Measurements from ENCODE around the gene HNRNPH3.

HNRNPH3 gene

DNA sequence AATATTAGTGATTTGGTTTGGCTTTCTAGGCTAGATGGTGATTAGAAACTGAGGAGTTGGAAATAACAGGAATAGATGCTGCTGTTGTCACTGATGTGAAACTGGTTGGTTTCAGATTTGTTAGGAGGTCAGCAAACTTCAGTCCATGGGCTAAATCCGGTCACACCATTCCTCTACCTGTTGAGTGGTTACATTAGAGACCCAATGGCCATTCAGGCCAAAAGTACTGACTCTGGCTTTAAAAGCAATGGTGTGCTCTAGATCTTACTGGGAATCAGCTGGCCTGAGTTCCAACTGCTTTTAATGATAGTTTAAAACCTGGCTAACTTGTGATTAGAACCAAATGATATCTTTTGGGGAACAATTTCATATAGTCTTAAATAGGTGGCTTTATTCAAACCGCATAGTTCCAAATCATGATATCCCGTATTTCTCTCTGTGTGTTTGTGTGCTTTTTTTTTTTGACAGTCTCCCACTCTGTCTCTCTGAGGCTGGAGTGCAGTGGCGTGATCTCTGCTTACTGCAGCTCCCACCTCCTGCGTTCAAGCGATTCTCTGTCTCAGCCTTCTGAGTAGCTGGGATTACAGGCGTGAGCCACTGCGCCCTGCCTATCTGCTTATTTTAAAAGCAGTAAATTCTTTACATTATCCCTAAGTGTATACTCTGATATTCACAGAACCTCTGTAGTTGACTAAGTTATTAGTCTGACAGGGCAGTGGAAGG, 8.7 kb downstream of the HNRNPH3 start:
- no peak for ATAC-seq (ENCODE audit: low read depth)
- H3K36me3 Mint-ChIP-seq = peaks cover 32% of the 10 kb centered on the region

DNA sequence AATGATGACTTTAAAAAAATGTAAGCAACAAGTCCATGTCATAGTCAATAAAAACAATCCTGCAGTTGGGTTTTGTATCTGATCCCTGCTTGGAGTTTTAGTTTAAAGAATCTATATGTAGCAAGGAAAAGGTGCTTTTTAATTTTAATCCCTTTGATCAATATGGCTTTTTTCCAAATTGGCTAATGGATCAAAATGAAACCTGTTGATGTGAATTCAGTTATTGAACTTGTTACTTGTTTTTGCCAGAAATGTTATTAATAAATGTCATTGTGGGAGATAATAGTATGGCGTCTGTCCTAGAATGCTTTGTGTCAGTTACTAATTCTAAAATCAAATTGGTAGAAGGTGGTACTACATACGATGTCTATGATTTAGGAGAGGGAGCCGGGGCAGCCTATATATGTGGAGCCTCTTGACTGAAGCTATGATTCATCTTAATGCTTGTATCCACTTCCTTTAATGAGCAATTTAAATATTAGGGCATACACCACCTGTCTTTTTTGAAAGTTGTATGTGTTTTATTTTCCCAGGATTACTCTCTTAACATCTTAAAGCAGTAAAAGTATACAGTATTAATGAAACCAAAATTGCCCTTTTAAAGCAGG, 11.1 kb downstream of the HNRNPH3 start:
- Mint-ChIP-seq H3K4me1 (no peaks in the 10 kb centered on the region), H3K27ac (no peak overlapping the region), H3K36me3 (peaks cover 33% of the 10 kb centered on the region), H3K4me3 (no peak overlapping the region), H3K9me3 (no peaks in the 10 kb centered on the region), H3K27me3 (no peaks in the 10 kb centered on the region)
- DNase-seq (ENCODE audit: low spot score in 2 of 2) = no peak
- no peak for ATAC-seq (ENCODE audit: low read depth)

More for the DNA sequence above, 8.7 kb downstream of the HNRNPH3 start:
- Mint-ChIP-seq H3K9me3 (no peaks in the 10 kb centered on the region), H3K4me1 (peaks cover 15% of the 10 kb centered on the region), H3K27ac (no peak overlapping the region), H3K4me3 (no peak overlapping the region), H3K27me3 (no peaks in the 10 kb centered on the region)
- no peak for DNase-seq (ENCODE audit: low spot score in 2 of 2)

DNA sequence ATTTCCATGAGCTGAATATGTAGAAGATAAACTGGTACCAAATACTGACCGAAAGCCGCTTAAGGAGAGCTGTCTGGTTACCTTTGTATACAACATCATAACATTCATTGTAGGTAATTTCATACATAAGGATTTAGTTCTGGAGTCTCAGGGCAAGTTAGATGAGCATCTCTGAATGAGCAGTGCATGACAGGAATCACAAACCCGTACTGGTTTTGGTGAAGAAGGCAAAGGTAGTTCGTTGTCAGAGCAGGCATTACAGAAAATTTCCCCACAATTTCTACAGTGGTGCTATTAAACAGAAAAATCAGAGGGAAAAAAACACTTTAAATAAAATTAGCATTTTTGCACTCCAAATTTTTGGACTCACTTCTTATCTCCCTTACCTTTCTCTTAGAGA, 13.8 kb downstream of the HNRNPH3 start:
- DNase-seq (ENCODE audit: low spot score in 2 of 2) = no peak
- Mint-ChIP-seq H3K36me3 (peaks cover 21% of the 10 kb centered on the region), H3K4me1 (no peaks in the 10 kb centered on the region), H3K27ac (peak overlapping the region; percentile 73), H3K27me3 (no peaks in the 10 kb centered on the region), H3K9me3 (no peaks in the 10 kb centered on the region), H3K4me3 (no peak overlapping the region)
- no peak for ATAC-seq (ENCODE audit: low read depth)

DNA sequence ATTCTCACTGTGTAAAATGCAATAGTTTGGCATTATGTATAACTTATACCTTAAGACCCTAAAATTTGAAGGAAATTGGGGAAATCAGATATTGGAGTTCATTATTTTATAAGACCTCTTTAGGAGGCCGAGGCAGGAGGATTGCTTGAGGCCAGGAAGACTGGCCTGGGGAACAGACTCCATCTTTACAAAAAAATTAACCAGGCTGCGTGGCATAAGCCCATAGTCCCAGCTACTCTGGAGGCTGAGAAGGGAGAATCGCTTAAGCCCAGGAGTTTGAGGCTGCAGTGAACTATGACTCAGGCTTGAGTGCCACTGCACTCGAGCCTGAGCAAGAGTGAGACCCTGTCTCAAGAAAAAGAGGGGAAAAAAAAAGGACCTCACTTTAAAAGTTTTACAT, 14.9 kb downstream of the HNRNPH3 start:
- ATAC-seq (ENCODE audit: low read depth) = no peak
- no peak overlapping the region for H3K27ac Mint-ChIP-seq

DNA sequence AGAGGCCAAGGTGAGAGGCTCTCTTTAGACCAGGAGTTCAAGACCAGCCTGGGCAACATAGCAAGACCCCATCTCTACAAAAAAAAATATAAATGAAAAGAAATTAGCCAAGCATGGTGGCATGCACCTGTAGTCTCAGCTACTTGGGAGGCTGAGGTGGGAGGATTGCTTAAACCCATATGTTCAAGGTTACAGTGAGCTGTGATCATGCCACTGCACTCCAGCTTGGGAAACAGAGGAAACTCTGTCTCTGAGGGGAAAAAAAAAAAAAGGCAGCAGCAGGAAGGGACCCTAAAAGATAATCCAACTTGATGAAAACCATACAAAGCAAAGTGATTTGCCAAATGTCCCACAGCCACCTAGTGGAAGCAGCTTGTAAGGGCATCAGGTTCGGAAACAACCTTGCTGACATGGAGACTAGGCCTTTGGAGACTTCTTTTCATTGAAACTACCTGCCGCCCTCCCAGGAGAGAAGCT, 16.4 kb downstream of the HNRNPH3 start:
- Mint-ChIP-seq H3K27me3 (no peaks in the 10 kb centered on the region), H3K27ac (peak overlapping the region; percentile 73), H3K36me3 (peaks cover 17% of the 10 kb centered on the region), H3K9me3 (no peaks in the 10 kb centered on the region), H3K4me1 (no peaks in the 10 kb centered on the region), H3K4me3 (no peak overlapping the region)
- peak; percentile 62 for ATAC-seq (ENCODE audit: low read depth)
- peak; percentile 18 to 23 for DNase-seq (ENCODE audit: low spot score in 2 of 2)

More for the DNA sequence above, 14.9 kb downstream of the HNRNPH3 start:
- no peak overlapping the region for H3K4me3 Mint-ChIP-seq
- H3K36me3 Mint-ChIP-seq = peaks cover 15% of the 10 kb centered on the region
- no peaks in the 10 kb centered on the region for H3K4me1 Mint-ChIP-seq
- H3K9me3 Mint-ChIP-seq = no peaks in the 10 kb centered on the region
- no peak for DNase-seq (ENCODE audit: low spot score in 2 of 2)
- H3K27me3 Mint-ChIP-seq = no peaks in the 10 kb centered on the region

DNA sequence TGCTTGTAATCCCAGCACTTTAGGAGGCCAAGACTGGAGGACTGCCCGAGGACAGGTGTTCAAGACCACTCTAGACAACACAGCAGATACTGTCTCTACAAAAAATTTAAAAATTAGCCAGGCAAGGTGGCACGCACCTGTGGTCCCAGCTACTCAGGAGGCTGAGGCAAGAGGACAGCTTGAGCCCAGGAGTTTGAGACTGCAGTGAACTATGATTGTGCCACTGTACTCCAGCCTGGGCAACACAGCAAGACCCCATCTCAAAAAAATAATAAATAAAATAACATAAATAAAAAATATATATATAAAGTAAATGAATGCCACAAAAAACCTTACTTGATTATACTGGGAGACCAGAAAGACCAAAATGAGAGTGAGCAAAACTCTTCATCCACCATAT, 21.7 kb downstream of the HNRNPH3 start:
- no peak for ATAC-seq (ENCODE audit: low read depth)
- H3K4me1 Mint-ChIP-seq = no peaks in the 10 kb centered on the region

DNA sequence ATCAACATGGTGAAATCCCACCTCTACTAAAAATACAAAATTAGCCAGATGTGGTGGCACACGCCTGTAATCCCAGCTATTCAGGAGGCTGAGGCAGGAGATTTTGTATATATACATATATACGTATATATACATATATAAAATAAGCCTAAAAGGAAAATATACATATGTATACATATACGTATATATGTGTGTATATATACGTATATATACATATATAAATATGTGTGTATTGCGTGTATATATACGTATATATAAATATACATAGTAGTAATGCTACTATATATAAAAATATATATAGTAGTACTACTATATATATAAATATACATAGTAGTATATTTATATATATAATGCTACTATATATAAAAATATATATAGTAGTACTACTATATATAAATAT, 27.3 kb downstream of the HNRNPH3 start:
- Mint-ChIP-seq H3K36me3 (peaks cover 8% of the 10 kb centered on the region), H3K4me1 (no peaks in the 10 kb centered on the region), H3K9me3 (no peaks in the 10 kb centered on the region), H3K4me3 (no peak overlapping the region), H3K27me3 (no peaks in the 10 kb centered on the region), H3K27ac (no peak overlapping the region)
- DNase-seq (ENCODE audit: low spot score in 2 of 2) (no peak), ATAC-seq (ENCODE audit: low read depth) (no peak)

More for the DNA sequence above, 21.7 kb downstream of the HNRNPH3 start:
- no peak for DNase-seq (ENCODE audit: low spot score in 2 of 2)
- no peak overlapping the region for H3K4me3 Mint-ChIP-seq
- H3K27me3 Mint-ChIP-seq = no peaks in the 10 kb centered on the region
- H3K9me3 Mint-ChIP-seq = no peaks in the 10 kb centered on the region
- H3K36me3 Mint-ChIP-seq = peaks cover 14% of the 10 kb centered on the region
- H3K27ac Mint-ChIP-seq = peak overlapping the region; percentile 38

DNA sequence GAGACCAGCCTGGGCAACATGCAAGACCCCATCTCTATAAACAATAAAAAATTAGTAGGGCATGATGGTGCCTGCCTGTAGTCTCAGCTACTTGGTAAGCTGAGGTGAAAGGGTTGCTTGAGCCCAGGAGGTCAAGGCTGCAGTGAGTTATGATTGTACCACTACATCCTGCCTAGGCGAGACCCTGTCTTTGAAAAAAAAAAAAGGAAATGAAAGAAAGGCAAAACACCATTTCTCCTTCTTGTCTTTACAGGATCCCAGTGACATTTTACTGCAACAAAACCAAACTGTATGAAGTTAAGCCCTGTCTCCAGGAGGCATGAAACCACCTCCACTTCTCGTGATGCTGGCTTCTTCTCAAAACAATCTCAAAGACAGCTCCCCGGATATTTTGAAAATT, 30.7 kb downstream of the HNRNPH3 start:
- peaks cover 7% of the 10 kb centered on the region for H3K36me3 Mint-ChIP-seq
- no peak overlapping the region for H3K4me3 Mint-ChIP-seq
- H3K4me1 Mint-ChIP-seq = no peaks in the 10 kb centered on the region
- ATAC-seq (ENCODE audit: low read depth) = no peak
- DNase-seq (ENCODE audit: low spot score in 2 of 2) = no peak
- H3K9me3 Mint-ChIP-seq = no peaks in the 10 kb centered on the region
- H3K27me3 Mint-ChIP-seq = no peaks in the 10 kb centered on the region
- peak overlapping the region; percentile 45 for H3K27ac Mint-ChIP-seq

DNA sequence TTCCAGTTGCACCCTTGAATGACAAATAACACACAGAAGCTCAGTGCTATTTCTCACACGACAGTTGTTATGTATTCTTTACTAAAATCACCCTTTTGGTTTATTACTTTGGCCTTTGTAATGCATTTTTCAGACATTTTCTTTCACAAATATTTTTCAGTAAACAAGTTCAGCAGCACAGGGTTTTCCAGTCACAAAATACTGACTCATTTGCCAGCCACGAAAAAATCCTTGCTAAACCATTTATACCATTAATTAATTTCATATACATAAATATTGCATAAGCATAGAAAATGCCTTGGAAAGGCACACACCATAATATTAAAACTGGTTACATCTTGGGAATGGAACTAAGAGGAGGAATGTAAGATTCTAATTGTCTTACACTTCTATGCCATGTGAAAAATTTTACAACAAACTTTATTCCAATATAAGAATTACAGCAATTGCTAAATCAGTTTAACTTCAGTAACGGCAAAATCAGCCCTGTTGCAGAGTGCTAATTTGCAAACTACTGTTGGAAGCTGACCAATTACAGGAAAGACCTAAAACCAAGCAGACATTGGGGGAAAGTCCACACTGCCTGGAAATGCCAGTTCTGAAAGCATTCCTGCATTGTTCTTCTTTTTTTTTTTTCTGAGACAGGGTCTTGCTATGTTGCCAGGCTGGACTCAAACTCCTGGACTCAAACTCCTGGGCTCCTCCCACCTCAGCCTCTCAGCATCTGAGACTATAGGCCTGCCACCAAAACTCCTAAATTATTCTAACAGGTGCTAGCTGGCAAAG, 32.4 kb downstream of the HNRNPH3 start:
- ATAC-seq (ENCODE audit: low read depth) (no peak), DNase-seq (ENCODE audit: low spot score in 2 of 2) (no peak)
- no peaks in the 10 kb centered on the region for H3K27me3 Mint-ChIP-seq
- no peaks in the 10 kb centered on the region for H3K9me3 Mint-ChIP-seq
- H3K27ac Mint-ChIP-seq = peak overlapping the region; percentile 67
- H3K36me3 Mint-ChIP-seq = peaks cover 9% of the 10 kb centered on the region
- H3K4me1 Mint-ChIP-seq = no peaks in the 10 kb centered on the region
- no peak overlapping the region for H3K4me3 Mint-ChIP-seq

DNA sequence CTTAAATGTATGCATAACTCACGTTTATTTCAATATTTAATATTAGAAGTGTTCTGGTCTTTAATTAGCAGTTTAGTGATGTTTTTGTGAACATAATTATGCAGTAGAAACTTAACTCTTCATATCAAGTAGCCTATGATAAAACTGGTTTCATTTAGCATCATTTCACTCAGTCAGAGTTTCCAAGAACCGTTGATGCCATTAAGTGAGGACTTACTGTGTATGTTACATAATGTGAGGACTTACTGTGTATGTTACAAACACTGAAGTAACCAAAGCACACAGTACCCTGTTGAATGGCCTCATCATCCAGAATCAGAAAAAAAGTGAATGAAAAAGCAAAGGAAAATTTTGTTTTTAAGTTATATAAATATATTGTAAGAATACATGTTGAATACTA, 33.7 kb downstream of the HNRNPH3 start:
- peaks cover 3% of the 10 kb centered on the region for H3K9me3 Mint-ChIP-seq
- H3K36me3 Mint-ChIP-seq = peaks cover 12% of the 10 kb centered on the region
- no peak overlapping the region for H3K4me3 Mint-ChIP-seq
- DNase-seq (ENCODE audit: low spot score in 2 of 2) (no peak), ATAC-seq (ENCODE audit: low read depth) (no peak)
- H3K27ac Mint-ChIP-seq = no peak overlapping the region
- no peaks in the 10 kb centered on the region for H3K27me3 Mint-ChIP-seq
- H3K4me1 Mint-ChIP-seq = no peaks in the 10 kb centered on the region

DNA sequence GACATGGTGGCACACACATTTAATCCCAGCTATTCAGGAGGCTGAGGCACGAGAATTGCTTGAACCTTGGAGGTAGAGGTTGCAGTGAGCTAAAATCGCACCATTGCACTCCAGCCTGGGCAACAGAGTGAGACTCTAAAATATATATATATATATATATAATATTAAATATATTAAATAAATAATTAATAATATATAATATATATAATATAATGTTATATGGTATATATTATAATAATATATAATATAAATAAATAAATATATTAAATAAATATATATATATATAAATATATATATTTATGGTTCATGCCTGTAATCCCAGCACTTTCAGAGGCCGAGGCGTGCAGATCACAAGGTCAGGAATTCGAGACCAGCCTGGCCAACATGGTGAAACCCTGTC, 34.7 kb downstream of the HNRNPH3 start:
- Mint-ChIP-seq H3K27ac (no peak overlapping the region), H3K27me3 (no peaks in the 10 kb centered on the region), H3K9me3 (peaks cover 3% of the 10 kb centered on the region), H3K4me3 (no peak overlapping the region), H3K4me1 (no peaks in the 10 kb centered on the region), H3K36me3 (peaks cover 16% of the 10 kb centered on the region)
- no peak for DNase-seq (ENCODE audit: low spot score in 2 of 2)
- no peak for ATAC-seq (ENCODE audit: low read depth)

DNA sequence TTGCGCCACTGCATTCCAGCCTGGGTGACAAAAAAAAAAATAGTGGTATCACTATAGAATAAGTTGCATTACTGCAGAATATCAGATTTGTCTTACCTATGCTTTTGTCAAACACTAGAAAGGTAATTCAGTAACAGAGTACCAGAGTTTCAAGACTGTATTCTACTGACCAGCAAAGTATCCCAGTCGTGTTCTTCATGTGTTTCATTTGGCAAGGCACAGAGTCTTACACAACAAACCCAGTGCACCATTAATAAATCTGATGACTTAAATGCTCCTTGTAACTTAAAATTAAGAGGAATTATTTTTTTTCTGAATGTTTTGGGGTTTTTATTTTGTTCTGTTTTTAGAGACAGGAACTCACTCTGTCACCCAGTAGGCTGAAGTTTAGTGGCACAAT, 35.3 kb downstream of the HNRNPH3 start:
- H3K4me1 Mint-ChIP-seq = no peaks in the 10 kb centered on the region
- H3K27ac Mint-ChIP-seq = no peak overlapping the region
- H3K27me3 Mint-ChIP-seq = no peaks in the 10 kb centered on the region
- peaks cover 3% of the 10 kb centered on the region for H3K9me3 Mint-ChIP-seq
- H3K4me3 Mint-ChIP-seq = no peak overlapping the region
- no peak for ATAC-seq (ENCODE audit: low read depth)
- DNase-seq (ENCODE audit: low spot score in 2 of 2) = no peak
- H3K36me3 Mint-ChIP-seq = peaks cover 19% of the 10 kb centered on the region

DNA sequence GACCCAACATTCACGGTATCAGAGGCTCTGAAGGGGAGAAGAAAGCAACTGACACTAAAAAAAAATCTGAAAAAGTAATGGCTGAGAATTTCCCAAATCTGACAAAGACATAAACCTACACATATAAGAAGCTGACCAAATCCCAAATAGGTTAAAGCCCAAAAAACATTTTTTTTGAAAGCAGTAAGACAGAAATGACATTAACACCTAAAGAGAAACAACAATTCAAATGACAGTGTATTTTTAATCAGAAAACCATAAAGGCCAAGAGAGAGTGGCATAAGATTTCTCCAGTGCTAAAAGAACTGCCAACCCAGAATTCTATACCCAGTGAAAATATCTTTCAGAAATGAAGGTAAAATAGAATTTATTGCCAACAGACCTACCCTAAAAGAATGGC, 39.7 kb downstream of the HNRNPH3 start:
- Mint-ChIP-seq H3K4me1 (no peaks in the 10 kb centered on the region), H3K27me3 (no peaks in the 10 kb centered on the region), H3K9me3 (peaks cover 6% of the 10 kb centered on the region), H3K4me3 (no peak overlapping the region), H3K27ac (no peak overlapping the region), H3K36me3 (peaks cover 37% of the 10 kb centered on the region)
- DNase-seq (ENCODE audit: low spot score in 2 of 2) (no peak), ATAC-seq (ENCODE audit: low read depth) (no peak)

DNA sequence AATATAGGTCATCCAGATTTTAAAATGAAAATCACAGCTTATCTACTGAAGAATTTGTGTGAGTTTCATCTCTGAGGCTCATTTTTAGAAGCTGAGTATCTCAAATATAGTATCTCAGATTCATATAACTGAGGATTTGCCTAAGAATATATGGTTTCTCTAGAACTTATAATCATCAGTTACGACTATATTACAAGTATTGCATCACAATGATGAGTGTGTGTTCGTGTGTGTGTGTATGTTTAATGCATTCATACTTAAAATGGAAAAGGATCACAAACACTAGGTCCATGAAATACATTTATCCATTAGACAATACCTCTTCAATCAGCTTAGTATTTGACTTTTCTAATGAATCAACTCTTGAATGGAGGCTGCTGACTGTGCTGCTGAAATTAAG, 53.9 kb downstream of the HNRNPH3 start:
- Mint-ChIP-seq H3K4me3 (no peak overlapping the region), H3K4me1 (no peaks in the 10 kb centered on the region), H3K36me3 (peaks cover 11% of the 10 kb centered on the region), H3K9me3 (no peaks in the 10 kb centered on the region), H3K27ac (no peak overlapping the region), H3K27me3 (no peaks in the 10 kb centered on the region)
- DNase-seq (ENCODE audit: low spot score in 2 of 2) = no peak
- ATAC-seq (ENCODE audit: low read depth) = no peak

Data from memory B cell (primary cell).